IMR-90 (cell line): ENCODE results near the gene PGA3. TPM values are rescaled to one million over a fixed set of nuclear protein-coding genes. Genes with fewer than 3 reads are reported as not detected.
"Not testable (repeated sequence)": the region's sequence is repeated elsewhere in the genome, so short reads cannot be mapped to it uniquely, and the experiment has no call there.

Experiments
- ATAC-seq: fragments of 200-7000 bp; cut with Tn5 transposase; 2 replicates; pipeline ENCODE4 v1.9.1; 2020; ENCODE audit warnings: low read depth, mild to moderate bottlenecking, moderate library complexity
- BruUV-seq: library from RNA; stranded (reverse); fragments of 400-500 nt; replicated peaks from 2 replicates; lab custom pipeline; 2021; lab: Mats Ljungman, UMichigan
- CTCF ChIA-PET: fragments of 300-600 bp; formaldehyde crosslinking; extraction: SDS; loops from one replicate; lab custom pipeline; 2021; ENCODE audit warnings: antibody characterized with exemption; lab: Yijun Ruan, JAX
- POLR2A ChIA-PET: fragments of 300-600 bp; sonication (Branson Sonifier 250); formaldehyde crosslinking; loops from one replicate; lab custom pipeline; 2022; ENCODE audit warnings: antibody characterized with exemption; ENCODE audit not compliant: unreplicated experiment; lab: Charles Lee
- DNase-seq: peaks from one replicate; pipeline ENCODE4 v3.0.0; 2013
- H2AFZ ChIP-seq: replicated peaks from 2 replicates; pipeline ENCODE3; 2013; ENCODE audit warnings: low read length, mild to moderate bottlenecking; ENCODE audit not compliant: poor library complexity
- H2AK5ac ChIP-seq: 2 replicates; pipeline ENCODE4 v1.6.1; 2013; ENCODE audit warnings: low read depth, low read length, inconsistent platforms
- H2AK9ac ChIP-seq: replicated peaks from 2 replicates; pipeline ENCODE3; 2013; ENCODE audit warnings: mild to moderate bottlenecking, low read depth, low read length, moderate library complexity; ENCODE audit not compliant: poor library complexity
- H2BK120ac ChIP-seq: 2 replicates; pipeline ENCODE4 v1.6.1; 2013; ENCODE audit warnings: low read depth, low read length, inconsistent platforms
- H2BK15ac ChIP-seq: 3 replicates; pipeline ENCODE4 v1.6.1; 2013; ENCODE audit warnings: low read depth, low read length, inconsistent platforms
- H2BK20ac ChIP-seq: 2 replicates; pipeline ENCODE4 v1.6.1; 2013; ENCODE audit warnings: low read depth, mild to moderate bottlenecking, inconsistent platforms, low read length, moderate library complexity
- H2BK5ac ChIP-seq: 2 replicates; pipeline ENCODE4 v1.6.1; 2013; ENCODE audit warnings: mild to moderate bottlenecking, low read depth, low read length, inconsistent platforms; ENCODE audit not compliant: poor library complexity, severe bottlenecking
- H3K14ac ChIP-seq: replicated peaks from 2 replicates; pipeline ENCODE4 v1.6.1; 2013; ENCODE audit warnings: low read depth, low read length, inconsistent platforms
- H3K18ac ChIP-seq: 2 replicates; pipeline ENCODE4 v1.6.1; 2013; ENCODE audit warnings: low read depth, low read length, control low read depth
- H3K23ac ChIP-seq: 2 replicates; pipeline ENCODE4 v1.6.1; 2013; ENCODE audit warnings: low read depth, low read length, inconsistent platforms
- H3K27ac ChIP-seq: 2 replicates; pipeline ENCODE4 v1.5.1; 2013; ENCODE audit warnings: mild to moderate bottlenecking, control low read depth, low read length; ENCODE audit not compliant: insufficient read depth
- H3K27me3 ChIP-seq: 2 replicates; pipeline ENCODE4 v1.6.1; 2013; ENCODE audit warnings: low read length; ENCODE audit not compliant: control insufficient read depth, insufficient read depth
- H3K36me3 ChIP-seq: 2 replicates; pipeline ENCODE4 v1.6.1; 2013; ENCODE audit warnings: low read length, mixed read lengths; ENCODE audit not compliant: control insufficient read depth, insufficient read depth
- H3K4ac ChIP-seq: 2 replicates; pipeline ENCODE4 v1.6.1; 2013; ENCODE audit warnings: low read depth, low read length, inconsistent platforms
- H3K4me1 ChIP-seq: 2 replicates; pipeline ENCODE4 v1.6.1; 2013; ENCODE audit warnings: low read length, mixed read lengths; ENCODE audit not compliant: control insufficient read depth, insufficient read depth
- H3K4me2 ChIP-seq: 2 replicates; pipeline ENCODE4 v1.6.1; 2013; ENCODE audit warnings: low read depth, mild to moderate bottlenecking, control low read depth, low read length, moderate library complexity
- H3K4me3 ChIP-seq: 2 replicates; pipeline ENCODE4 v1.5.1; 2013; ENCODE audit warnings: low read depth, mild to moderate bottlenecking, control low read depth, low read length, moderate library complexity; ENCODE audit not compliant: insufficient read depth
- H3K56ac ChIP-seq: 2 replicates; pipeline ENCODE4 v1.6.1; 2013; ENCODE audit warnings: low read length, inconsistent platforms; ENCODE audit not compliant: insufficient read depth; ENCODE audit errors: extremely low read depth
- H3K79me1 ChIP-seq, 2 experiments: 2 replicates each; pipeline ENCODE4 v1.6.1; 2013; ENCODE audit warnings: low read length in 2 of 2, inconsistent platforms in 1 of 2, low read depth in 1 of 2
- H3K9ac ChIP-seq: 2 replicates; pipeline ENCODE4 v1.6.1; 2013; ENCODE audit warnings: low read depth, low read length, control low read depth
- H3K9me1 ChIP-seq: 2 replicates; pipeline ENCODE4 v1.6.1; 2013; ENCODE audit warnings: low read length, inconsistent platforms; ENCODE audit not compliant: insufficient read depth
- H3K9me3 ChIP-seq: 2 replicates; pipeline ENCODE4 v1.6.1; 2013; ENCODE audit warnings: low read length; ENCODE audit not compliant: control insufficient read depth, insufficient read depth
- H4K20me1 ChIP-seq: 2 replicates; pipeline ENCODE4 v1.6.1; 2013; ENCODE audit warnings: low read length, inconsistent platforms; ENCODE audit not compliant: insufficient read depth
- H4K5ac ChIP-seq: 2 replicates; pipeline ENCODE4 v1.6.1; 2013; ENCODE audit warnings: mild to moderate bottlenecking, low read depth, low read length, control low read depth
- H4K8ac ChIP-seq, 2 experiments: 2 replicates each; pipeline ENCODE4 v1.6.1; 2013; ENCODE audit warnings: low read depth in 2 of 2, low read length in 2 of 2, control low read depth in 1 of 2, inconsistent platforms in 1 of 2
- H4K91ac ChIP-seq: 2 replicates; pipeline ENCODE4 v1.6.1; 2013; ENCODE audit warnings: low read depth, low read length, inconsistent platforms; ENCODE audit not compliant: insufficient read depth
- WGBS, 2 experiments: methylation state at CpG; one replicate each; pipeline versions ENCODE4 v1.1.5 to v1.1.7; 2013; ENCODE audit warnings: missing lambda C conversion rate in 2 of 2; ENCODE audit not compliant: insufficient read length in 1 of 2; ENCODE audit errors: extremely low coverage in 2 of 2; 5-methylcytosine and 5-hydroxymethylcytosine counted together
- dilution Hi-C: fragments of 300-500 bp; cut with HindIII; formaldehyde crosslinking; loops from one replicate; pipeline ENCODE4 v1.14.3; 2018; ENCODE audit warnings: low sequenced_read_pairs; ENCODE audit not compliant: unreplicated experiment
- in situ Hi-C: fragments of 300-500 bp; cut with MboI; formaldehyde crosslinking; loops from 3 replicates; pipeline ENCODE4 v1.14.3; 2019; ENCODE audit warnings: low sequenced_read_pairs, inconsistent platforms, mixed read lengths
- intact Hi-C: fragments of 100-400 bp; cut with micrococcal nuclease; formaldehyde crosslinking; loops from 2 replicates; pipeline ENCODE4 v1.10.0; 2022
- polyA plus RNA-seq, 3 experiments: library from polyadenylated mRNA; depleted of rRNA; stranded (reverse); fragments of >200 nt; gene quantifications; 2 replicates each; pipeline ENCODE4 v1.2.3, GENCODE V29; 2012; ENCODE audit warnings: low replicate concordance in 1 of 3
- total RNA-seq: library from RNA; depleted of rRNA; stranded (reverse); fragments of >200 nt; gene quantifications from 2 replicates; pipeline ENCODE4 v1.2.3, GENCODE V29; 2012

The PGA3 gene
- total and polyA plus RNA-seq, 2 of the 4 experiments (the other 2 are of a cell fraction): 0.18 TPM; not detected in 1

DNA sequence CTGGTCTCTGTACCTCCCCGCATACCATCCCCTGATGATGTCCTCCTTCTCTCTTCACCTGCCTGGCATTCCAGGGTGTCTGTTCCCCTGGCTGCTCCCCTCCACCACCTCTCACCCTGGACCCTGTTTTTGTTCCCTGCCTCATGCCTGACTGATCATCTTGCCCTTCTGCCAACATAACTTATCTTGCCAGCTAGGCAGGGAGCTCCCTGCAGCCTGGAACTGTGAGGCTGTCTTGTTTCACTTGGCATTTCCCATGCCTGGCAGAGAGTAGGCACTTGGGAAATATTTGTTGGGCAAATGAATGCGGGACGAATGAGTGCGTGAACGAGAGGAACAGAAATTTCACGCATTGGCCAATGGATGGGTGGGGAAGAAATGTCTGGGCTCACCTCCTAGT, 26.1 kb downstream of the PGA3 start:
- H3K4ac ChIP-seq, H2BK120ac ChIP-seq, H3K36me3 ChIP-seq, intact Hi-C loops, BruUV-seq, H4K5ac ChIP-seq, H3K14ac ChIP-seq, DNase-seq, dilution Hi-C loops, H2AFZ ChIP-seq, H3K23ac ChIP-seq, in situ Hi-C loops, H4K8ac ChIP-seq, H4K91ac ChIP-seq, H2BK20ac ChIP-seq, H2AK5ac ChIP-seq, ATAC-seq, CTCF ChIA-PET, H3K9me1 ChIP-seq, H3K9me3 ChIP-seq, POLR2A ChIA-PET, H3K27ac ChIP-seq, H4K20me1 ChIP-seq, H3K4me2 ChIP-seq, H3K27me3 ChIP-seq, H2BK15ac ChIP-seq, H3K4me1 ChIP-seq, H3K9ac ChIP-seq, H3K18ac ChIP-seq, H2BK5ac ChIP-seq, H3K79me1 ChIP-seq, H2AK9ac ChIP-seq, H3K4me3 ChIP-seq, H3K56ac ChIP-seq: not testable (repeated sequence)
- WGBS, 2 experiments: no CpG with 5 or more reads among the region's 6 CpGs

DNA sequence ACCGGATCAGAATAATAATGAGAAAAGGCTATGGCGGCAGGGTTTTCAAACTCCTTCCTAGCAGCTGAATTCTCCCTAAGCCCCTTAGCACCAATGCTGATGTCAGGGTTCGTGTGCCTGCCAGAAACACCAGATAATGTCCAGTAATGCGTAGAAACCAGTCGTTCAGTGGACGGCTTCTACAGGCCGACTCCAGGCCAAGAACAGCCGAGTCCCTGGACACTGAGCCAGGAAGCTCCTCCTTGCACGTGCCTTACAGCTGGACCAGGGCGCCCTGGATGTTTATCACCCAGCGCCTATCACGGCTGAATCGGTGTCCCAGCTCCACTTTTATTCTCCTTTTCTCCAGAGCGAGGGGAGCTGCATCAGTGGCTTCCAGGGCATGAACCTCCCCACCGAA, 27.7 kb downstream of the PGA3 start:
- H3K23ac ChIP-seq, H2BK120ac ChIP-seq, H4K8ac ChIP-seq, H4K5ac ChIP-seq, ATAC-seq, in situ Hi-C loops, H2AK5ac ChIP-seq, H2BK15ac ChIP-seq, H3K4ac ChIP-seq, H3K4me3 ChIP-seq, H3K9me3 ChIP-seq, BruUV-seq, H3K9me1 ChIP-seq, dilution Hi-C loops, H2AFZ ChIP-seq, H3K79me1 ChIP-seq, CTCF ChIA-PET, H4K91ac ChIP-seq, H3K4me2 ChIP-seq, H3K18ac ChIP-seq, intact Hi-C loops, H3K27me3 ChIP-seq, H3K36me3 ChIP-seq, H3K4me1 ChIP-seq, H3K56ac ChIP-seq, H3K14ac ChIP-seq, H2AK9ac ChIP-seq, H4K20me1 ChIP-seq, DNase-seq, H2BK20ac ChIP-seq, H3K9ac ChIP-seq, H3K27ac ChIP-seq, H2BK5ac ChIP-seq, POLR2A ChIA-PET: not testable (repeated sequence)
- no CpG with 5 or more reads among the region's 15 CpGs for WGBS, 2 experiments
